AG04450 (cell line): ENCODE data around the gene CLCA2. TPM values are rescaled to one million over a fixed set of nuclear protein-coding genes. Genes with fewer than 3 reads are reported as not detected.

ENCODE experiments used
- CTCF ChIA-PET: fragments of 300-600, 350-600 bp; formaldehyde crosslinking; extraction: SDS; loops from one replicate; lab custom pipeline; 2022; ENCODE audit warnings: antibody characterized with exemption, inconsistent platforms; lab: Charles Lee
- POLR2A ChIA-PET: fragments of 350-600 bp; formaldehyde crosslinking; extraction: SDS; loops from one replicate; lab custom pipeline; 2021; ENCODE audit warnings: antibody characterized with exemption, inconsistent platforms; lab: Yijun Ruan, JAX
- DNase-seq: peaks from one replicate; pipeline ENCODE4 v3.0.0-alpha.2; 2011; ENCODE audit warnings: low read depth, low spot score
- H3K27ac ChIP-seq: one replicate; pipeline ENCODE4 v1.5.1; 2012; ENCODE audit warnings: low read depth, low read length, control low read depth
- H3K27me3 ChIP-seq: one replicate; pipeline ENCODE4 v1.6.0; 2012; ENCODE audit warnings: low read length; ENCODE audit not compliant: control insufficient read depth, insufficient read depth
- H3K4me3 ChIP-seq: 2 replicates; pipeline ENCODE4 v1.5.1; 2011; ENCODE audit warnings: mild to moderate bottlenecking, low read depth, low read length, control low read depth
- H3K9me3 ChIP-seq: 2 replicates; pipeline ENCODE4 v1.5.1; 2012; ENCODE audit warnings: low read length; ENCODE audit not compliant: control insufficient read depth, insufficient read depth
- CTCF ChIP-seq: IDR thresholded peaks from 2 replicates; pipeline ENCODE4 v1.5.1; 2011; ENCODE audit warnings: low read depth, low read length, control low read depth, inconsistent platforms
- polyA minus RNA-seq: library from RNA; depleted of rRNA, polyadenylated mRNA; stranded (reverse); fragments of >200 nt; gene quantifications from 2 replicates; pipeline ENCODE4 v1.2.3, GENCODE V29; 2011; rRNA and poly(A)+ RNA removed
- polyA plus RNA-seq: library from polyadenylated mRNA; depleted of rRNA; stranded (reverse); fragments of >200 nt; gene quantifications from 2 replicates; pipeline ENCODE4 v1.2.3, GENCODE V29; 2011; rRNA removed

CLCA2 gene
- 0.60 and 0.65 TPM in 2 replicates for polyA plus RNA-seq
- polyA minus RNA-seq = 0.22 and 0.23 TPM in 2 replicates

GRCh38 chr1:86423873-86424272, at the start of gene CLCA2:
TSS of gene CLCA2 (plus strand) at chr1:86424171. CDS start at chr1:86424248, 77 bp downstream.
- CTCF ChIA-PET = interaction anchor here (0.6 to 1.7 kb wide), 2 partner anchors 50 to 280 kb away, joined by 3 to 7 read pairs; partner anchors contain the start of gene SH3GLB1
- POLR2A ChIA-PET = interaction anchor here (0.6 kb wide), 1 partner anchor 280 kb away, joined by 3 read pairs; no protein-coding TSS in a partner anchor
- no peak within 1 kb of the TSS for H3K4me3 ChIP-seq

GRCh38 chr1:86375688-86376087, 48.3 kb upstream of the CLCA2 start:
- CTCF ChIA-PET = interaction anchor here (2.3 kb wide), 1 partner anchor 329 kb away, joined by 7 read pairs; the partner anchor contains the start of gene SH3GLB1
- H3K27me3 ChIP-seq = no peaks in the 10 kb centered on the region
- POLR2A ChIA-PET = no interaction called here
- no peak for TF ChIP-seq CTCF
- H3K4me3 ChIP-seq = no peak overlapping the region
- no peak for DNase-seq
- H3K27ac ChIP-seq = no peak overlapping the region
- H3K9me3 ChIP-seq = peaks cover 3% of the 10 kb centered on the region; the same call in 1 of the 2 replicates

More at GRCh38 chr1:86423873-86424272, at the start of gene CLCA2:
- H3K9me3 ChIP-seq = no peaks in the 10 kb centered on the region
- H3K27ac ChIP-seq = no peak within 1 kb of the TSS
- H3K27me3 ChIP-seq = no peaks in the 10 kb centered on the region
- no peak for DNase-seq
- TF ChIP-seq CTCF = no peak

GRCh38 chr1:86377341-86377740, 46.6 kb upstream of the CLCA2 start:
- no peak for DNase-seq
- no peaks in the 10 kb centered on the region for H3K27me3 ChIP-seq
- H3K4me3 ChIP-seq = no peak overlapping the region
- CTCF ChIA-PET = interaction anchor here (0.6 to 1.6 kb wide), 2 partner anchors 18 to 96 kb away, joined by 3 to 4 read pairs; no protein-coding TSS in a partner anchor
- no peak overlapping the region for H3K27ac ChIP-seq
- TF ChIP-seq CTCF = no peak
- POLR2A ChIA-PET = no interaction called here
- peaks cover 3% of the 10 kb centered on the region; the same call in 1 of the 2 replicates for H3K9me3 ChIP-seq

- ChIA-PET CTCF (interaction anchor here (1.3 to 2.2 kb wide), 4 partner anchors 126 to 336 kb away, joined by 10 to 29 read pairs (median 19); partner anchors contain the start of gene SH3GLB1), POLR2A (no interaction called here)
- no peak overlapping the region for H3K4me3 ChIP-seq
- TF ChIP-seq CTCF = no peak
- no peak overlapping the region for H3K27ac ChIP-seq
- H3K9me3 ChIP-seq = peaks cover 3% of the 10 kb centered on the region; the same call in 1 of the 2 replicates
- no peak for DNase-seq
- H3K27me3 ChIP-seq = no peaks in the 10 kb centered on the region
These were observed 45.2 kb upstream of the CLCA2 start for GRCh38 chr1:86378813-86379212.

GRCh38 chr1:86380257-86380861, 43.6 kb upstream of the CLCA2 start:
- peak; percentile 60 for DNase-seq
- H3K4me3 ChIP-seq = no peak overlapping the region
- peaks cover 3% of the 10 kb centered on the region; the same call in 1 of the 2 replicates for H3K9me3 ChIP-seq
- ChIA-PET CTCF (interaction anchor here (0.6 to 2.2 kb wide), 33 partner anchors 8 to 705 kb away, joined by 3 to 29 read pairs (median 4); partner anchors contain the start of genes ODF2L and SH3GLB1), POLR2A (no interaction called here)
- no peak overlapping the region for H3K27ac ChIP-seq
- TF ChIP-seq CTCF = peak; percentile 74
- H3K27me3 ChIP-seq = no peaks in the 10 kb centered on the region
